Measurements from ENCODE around the gene DAB2IP. TPM values are rescaled to one million over a fixed set of nuclear protein-coding genes. Genes with fewer than 3 reads are reported as not detected.

Gene DAB2IP
- 10 to 100 TPM; 70.7 to 71.0 TPM for total RNA-seq
- 33.4 TPM for polyA plus RNA-seq (2013, experiment 1 of 2)
- 36.0 TPM for polyA plus RNA-seq (2013, experiment 2 of 2)
- long read RNA-seq, experiment 1, partial matches to known transcripts, result 3 of 15 reads
- long read RNA-seq, experiment 1, other reads (novel, unspliced or antisense), result 12 of 15 reads
- long read RNA-seq, experiment 2, full-length matches to known transcripts, result 3 of 40 reads
- long read RNA-seq, experiment 2, partial matches to known transcripts, result 26 of 40 reads
- long read RNA-seq, experiment 2, other reads (novel, unspliced or antisense), result 11 of 40 reads
- long read RNA-seq, experiment 3, partial matches to known transcripts, result 2 of 26 reads
- long read RNA-seq, experiment 3, other reads (novel, unspliced or antisense), result 24 of 26 reads
- long read RNA-seq, experiment 4, result 0 reads

GRCh38 chr9:121651295-121652020 lies at the start of gene DAB2IP:
Gene DAB2IP, plus strand, starts transcription at chr9:121651634. Its CDS starts 142 bp downstream, at chr9:121651776.
- Mint-ChIP-seq H3K36me3 (ENCODE audit: low read depth) (peaks cover 8% of the 10 kb centered on the region), H3K27ac (peak within 1 kb of the TSS; percentile 91), H3K4me1 (peaks cover 58% of the 10 kb centered on the region), H3K9me3 (no peaks in the 10 kb centered on the region), H3K4me3 (peak within 1 kb of the TSS; percentile 90), H3K27me3 (ENCODE audit: insufficient read depth) (peaks cover 3% of the 10 kb centered on the region)
- Histone ChIP-seq H3K36me3 (ENCODE audit: control insufficient read depth, insufficient read depth, low read length) (peaks cover 9% of the 10 kb centered on the region), H3K9me3 (ENCODE audit: control insufficient read depth, low read length) (no peaks in the 10 kb centered on the region), H3K27ac (ENCODE audit: low read depth, low read length) (peak within 1 kb of the TSS; percentile 36), H3K4me3 (ENCODE audit: low read length) (peak within 1 kb of the TSS; percentile 90), H3K27me3 (ENCODE audit: control insufficient read depth, insufficient read depth, low read length, poor library complexity, severe bottlenecking) (no peaks in the 10 kb centered on the region), H3K9ac (ENCODE audit: extremely low read depth, low read length, poor library complexity, severe bottlenecking) (peak within 1 kb of the TSS; percentile 42), H3K4me1 (ENCODE audit: control insufficient read depth, insufficient read depth, low read length) (peaks cover 10% of the 10 kb centered on the region)
- 1 to 2% methylated on average over 16 to 79 of the region's 79 CpGs for WGBS, 2 experiments (ENCODE audit: insufficient coverage in 1 of 2, insufficient read length in 1 of 2)
- TF ChIP-seq CTCF (conservative IDR thresholded peaks at IDR 0.05), result no peak
- peak; percentile 92 for DNase-seq

- Histone ChIP-seq H3K27me3 (ENCODE audit: control insufficient read depth, insufficient read depth, low read length, poor library complexity, severe bottlenecking) (peaks cover 13% of the 10 kb centered on the region), H3K9me3 (ENCODE audit: control insufficient read depth, low read length) (no peaks in the 10 kb centered on the region), H3K4me1 (ENCODE audit: control insufficient read depth, insufficient read depth, low read length) (peaks cover 7% of the 10 kb centered on the region), H3K27ac (ENCODE audit: low read depth, low read length) (no peak overlapping the region), H3K9ac (ENCODE audit: extremely low read depth, low read length, poor library complexity, severe bottlenecking) (no peak overlapping the region), H3K4me3 (ENCODE audit: low read length) (no peak overlapping the region), H3K36me3 (ENCODE audit: control insufficient read depth, insufficient read depth, low read length) (no peaks in the 10 kb centered on the region)
- Mint-ChIP-seq H3K27ac (no peak overlapping the region), H3K4me3 (no peak overlapping the region), H3K36me3 (ENCODE audit: low read depth) (no peaks in the 10 kb centered on the region), H3K4me1 (peaks cover 21% of the 10 kb centered on the region), H3K9me3 (no peaks in the 10 kb centered on the region), H3K27me3 (ENCODE audit: insufficient read depth) (peaks cover 18% of the 10 kb centered on the region)
- WGBS, 2 experiments (ENCODE audit: insufficient coverage in 1 of 2, insufficient read length in 1 of 2), result 95% methylated on average over 6 to 7 of the region's 7 CpGs
- DNase-seq, result no peak
- TF ChIP-seq CTCF (conservative IDR thresholded peaks at IDR 0.05), result no peak
Observed at GRCh38 chr9:121603028-121603427, 48.4 kb upstream of the DAB2IP start.

- Histone ChIP-seq H3K4me1 (ENCODE audit: control insufficient read depth, insufficient read depth, low read length) (peaks cover 8% of the 10 kb centered on the region), H3K27me3 (ENCODE audit: control insufficient read depth, insufficient read depth, low read length, poor library complexity, severe bottlenecking) (peaks cover 13% of the 10 kb centered on the region), H3K4me3 (ENCODE audit: low read length) (no peak overlapping the region), H3K9me3 (ENCODE audit: control insufficient read depth, low read length) (no peaks in the 10 kb centered on the region), H3K27ac (ENCODE audit: low read depth, low read length) (no peak overlapping the region), H3K36me3 (ENCODE audit: control insufficient read depth, insufficient read depth, low read length) (no peaks in the 10 kb centered on the region), H3K9ac (ENCODE audit: extremely low read depth, low read length, poor library complexity, severe bottlenecking) (no peak overlapping the region)
- peak; percentile 70 for DNase-seq
- WGBS, 2 experiments (ENCODE audit: insufficient coverage in 1 of 2, insufficient read length in 1 of 2), result 67% methylated on average over 2 to 4 of the region's 4 CpGs
- Mint-ChIP-seq H3K36me3 (ENCODE audit: low read depth) (no peaks in the 10 kb centered on the region), H3K27ac (peak overlapping the region; percentile 20), H3K9me3 (no peaks in the 10 kb centered on the region), H3K4me1 (peaks cover 24% of the 10 kb centered on the region), H3K4me3 (no peak overlapping the region), H3K27me3 (ENCODE audit: insufficient read depth) (peaks cover 18% of the 10 kb centered on the region)
- TF ChIP-seq CTCF (conservative IDR thresholded peaks at IDR 0.05), result peak; percentile 27
Observed at GRCh38 chr9:121604242-121604641, 47.2 kb upstream of the DAB2IP start.
